Activated T-cell treated with anti-CD3 and anti-CD28 coated beads, Interleukin-2, amount 50 U/mL, for 1 hour (primary cell): Measurements from ENCODE around the gene CRTAC1.

Experiments used
- DNase-seq: peaks from one replicate; pipeline ENCODE4 v3.0.0-alpha.2; 2020

CRTAC1 gene

GRCh38 chr10:97830064-97830463 lies 200.4 kb downstream of the CRTAC1 start:
- no peak for DNase-seq

GRCh38 chr10:97828721-97829120 lies 201.7 kb downstream of the CRTAC1 start:
- no peak for DNase-seq

DNA sequence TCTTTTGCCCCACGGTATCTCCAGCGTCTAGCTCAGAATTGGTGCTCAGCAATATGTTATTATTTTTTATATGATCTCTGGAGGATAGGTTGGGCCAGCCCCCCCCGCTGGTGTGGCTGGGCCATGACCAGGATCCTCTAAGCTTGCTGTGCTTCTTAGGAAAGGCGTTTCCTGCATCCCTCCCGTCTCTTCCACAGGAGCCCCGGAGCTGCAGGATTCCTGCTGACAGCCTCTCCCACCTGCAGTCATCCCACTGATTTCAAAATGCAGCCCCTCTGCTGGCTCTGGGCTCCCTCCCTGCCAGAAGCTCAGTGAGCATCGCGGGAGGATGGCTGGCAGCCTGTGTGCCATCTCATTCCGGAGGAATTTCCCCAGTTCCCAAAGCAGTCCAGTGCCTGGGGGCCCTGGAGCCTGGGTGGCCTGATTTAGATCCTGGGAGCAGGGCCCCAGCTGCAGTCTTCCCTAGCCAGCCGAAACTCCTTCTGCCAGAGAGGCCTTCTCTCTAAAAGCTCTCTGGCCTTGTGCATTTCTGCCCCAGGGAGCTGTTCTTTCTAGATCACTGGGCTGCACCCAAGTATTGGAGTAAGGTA lies 202.6 kb downstream of the CRTAC1 start:
- DNase-seq, result no peak

DNA sequence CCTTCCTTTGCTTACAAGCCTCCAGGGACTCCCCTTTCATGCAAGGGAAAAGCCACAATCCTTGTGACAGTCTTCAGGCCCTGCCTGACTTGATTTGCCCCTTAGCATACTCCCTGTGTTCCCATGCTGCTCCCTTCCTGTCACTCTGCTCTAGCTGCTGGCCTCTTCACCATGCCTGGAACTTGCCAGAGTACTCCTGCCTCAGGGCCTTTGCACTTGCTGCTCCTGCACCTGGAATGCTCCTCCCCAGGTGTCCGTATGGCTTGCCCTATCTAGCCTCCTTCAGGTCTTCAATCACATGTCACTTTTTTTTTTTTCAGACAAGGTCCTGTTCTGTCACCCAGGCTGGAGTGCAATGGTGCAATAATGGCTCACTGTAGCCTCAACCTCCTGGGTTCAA lies 203.5 kb downstream of the CRTAC1 start:
- DNase-seq, result no peak

- DNase-seq, result no peak
Observed at GRCh38 chr10:97825020-97825760, 205.2 kb downstream of the CRTAC1 start.

DNA sequence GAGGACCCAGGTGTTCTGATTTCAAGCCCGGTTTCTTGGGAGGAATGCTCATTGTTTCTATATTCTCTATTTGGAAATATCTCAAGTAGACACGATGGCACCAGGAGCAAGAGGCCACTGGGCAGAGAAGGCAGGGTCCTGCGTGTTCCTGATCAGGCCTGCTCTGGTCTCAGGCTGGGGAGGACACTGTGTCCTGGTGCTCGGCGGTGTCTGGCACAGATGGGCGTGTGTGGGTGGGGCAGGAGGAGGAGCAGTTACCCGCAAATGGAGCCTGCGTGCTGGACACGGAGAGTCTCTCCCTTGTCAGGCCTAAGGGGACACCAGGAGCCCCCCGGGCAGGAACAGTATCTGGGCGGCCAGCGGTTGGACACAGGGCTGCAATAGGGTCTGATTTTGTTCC lies 206.7 kb downstream of the CRTAC1 start:
- no peak for DNase-seq

DNA sequence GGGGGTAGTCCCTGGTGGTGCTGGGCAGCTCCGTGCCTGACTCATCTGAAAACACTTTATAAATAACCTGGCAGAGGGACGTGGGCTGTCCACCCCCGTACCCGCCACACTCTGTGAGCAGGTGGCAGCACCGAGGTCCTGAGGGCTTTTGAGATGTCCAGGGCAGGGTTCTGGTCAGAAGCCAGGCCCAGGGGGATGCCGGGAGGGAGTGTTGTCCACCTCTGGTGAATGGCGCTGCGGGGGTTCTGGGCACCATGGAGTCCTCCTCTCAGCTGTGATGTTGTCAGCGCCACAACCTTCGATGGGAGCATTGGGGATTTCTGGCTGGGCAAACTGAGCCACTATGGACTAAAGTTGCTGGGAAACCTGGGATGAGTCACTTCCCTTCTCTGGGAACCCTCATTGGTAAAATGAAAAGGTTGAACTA lies 208.1 kb downstream of the CRTAC1 start:
- DNase-seq, result no peak

GRCh38 chr10:97821308-97822038 lies 208.9 kb downstream of the CRTAC1 start:
- no peak for DNase-seq

- DNase-seq, result no peak
Observed at GRCh38 chr10:97820096-97820704, 210.2 kb downstream of the CRTAC1 start.

DNA sequence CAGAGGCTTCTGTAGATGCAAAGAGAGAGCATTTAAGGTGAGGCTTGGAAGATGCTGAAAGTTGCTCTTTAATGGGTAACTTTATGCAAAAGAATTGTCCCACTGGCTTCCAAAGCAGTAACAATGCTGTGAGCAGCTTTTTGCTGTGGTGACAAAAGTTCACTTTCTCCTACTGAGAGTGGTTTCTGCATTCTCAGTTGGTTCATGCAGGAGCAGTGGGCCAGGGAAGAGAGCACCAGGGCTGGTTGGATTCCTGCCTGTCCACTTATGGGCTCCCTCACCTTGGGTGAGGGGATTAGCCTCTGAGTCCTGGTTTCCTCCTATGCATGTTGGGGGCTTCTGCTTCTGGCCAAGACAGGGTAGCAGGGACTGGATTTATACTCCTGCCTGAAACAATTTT lies 211.8 kb downstream of the CRTAC1 start:
- DNase-seq, result no peak

DNA sequence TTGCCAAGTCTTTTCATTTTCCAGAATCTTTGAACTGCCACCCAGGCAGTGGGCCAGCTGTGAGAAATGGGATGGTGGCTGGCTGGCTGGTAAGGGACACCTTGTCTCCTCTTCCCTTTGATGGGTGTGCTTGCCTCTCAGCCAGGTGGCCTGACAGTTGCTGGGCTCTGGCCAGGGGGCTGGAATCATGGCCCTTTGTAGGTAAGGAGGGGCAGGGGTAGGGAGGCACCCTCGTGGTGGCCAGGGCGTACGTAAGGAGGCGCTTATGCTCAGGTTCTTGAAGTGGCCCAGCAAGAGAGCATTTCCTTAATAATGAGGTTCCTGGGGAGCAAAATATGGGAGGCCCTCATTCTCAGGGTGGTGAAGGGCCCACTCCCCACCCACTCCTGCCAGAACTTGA lies 213.8 kb downstream of the CRTAC1 start:
- DNase-seq, result no peak
